Stimulated activated CD8-positive, alpha-beta memory T cell treated with anti-CD3 and anti-CD28 coated beads, Interleukin-12 subunit alpha, Interleukin-12 subunit beta, amount 100 ng/mL, for 24 hours (primary cell): ENCODE results near the gene PTGES2.

Experiments used
- DNase-seq: peaks from one replicate; pipeline ENCODE4 v3.0.0-alpha.2; 2020; ENCODE audit errors: extremely low read depth

The PTGES2 gene

DNA sequence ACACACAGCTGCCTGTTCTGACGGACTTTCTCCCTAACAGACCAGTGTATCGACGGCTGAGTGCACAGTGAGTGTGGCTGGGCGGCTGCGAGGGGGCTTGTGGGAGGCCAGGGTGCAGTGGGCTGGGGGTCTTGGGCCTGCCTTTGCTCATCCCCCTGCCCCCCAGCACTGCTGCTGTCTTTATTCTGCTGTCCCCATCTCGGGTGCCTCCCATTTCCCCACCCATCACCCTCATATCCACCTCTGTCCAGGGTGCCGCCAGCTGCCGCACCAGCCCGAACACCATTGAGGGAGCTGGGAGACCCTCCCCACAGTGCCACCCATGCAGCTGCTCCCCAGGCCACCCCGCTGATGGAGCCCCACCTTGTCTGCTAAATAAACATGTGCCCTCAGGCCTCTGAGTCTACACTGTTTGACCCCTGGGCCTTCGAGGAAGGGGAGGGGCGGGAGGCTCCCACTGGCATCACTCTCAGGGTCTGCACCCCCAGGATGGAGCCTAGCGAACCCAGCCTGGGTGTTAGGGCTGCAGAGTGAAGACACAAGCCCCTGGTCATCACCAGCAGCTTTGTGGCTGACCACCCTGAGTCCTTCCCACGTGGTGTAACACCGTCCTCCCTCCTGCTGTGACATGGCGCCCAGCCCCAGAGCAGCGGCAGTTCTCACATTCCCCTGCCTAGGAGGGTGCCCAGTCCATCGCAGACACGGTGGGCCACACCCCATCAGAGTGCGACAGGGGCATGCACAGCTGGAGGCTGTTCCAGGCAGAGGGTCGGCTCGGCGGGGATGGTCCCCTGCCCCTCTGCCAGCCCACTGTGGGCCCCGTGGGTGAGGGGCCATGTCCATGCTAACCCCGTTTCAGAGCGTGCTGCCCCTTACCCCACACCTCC is 25.8 kb upstream of the PTGES2 start:
- DNase-seq, result no peak

DNA sequence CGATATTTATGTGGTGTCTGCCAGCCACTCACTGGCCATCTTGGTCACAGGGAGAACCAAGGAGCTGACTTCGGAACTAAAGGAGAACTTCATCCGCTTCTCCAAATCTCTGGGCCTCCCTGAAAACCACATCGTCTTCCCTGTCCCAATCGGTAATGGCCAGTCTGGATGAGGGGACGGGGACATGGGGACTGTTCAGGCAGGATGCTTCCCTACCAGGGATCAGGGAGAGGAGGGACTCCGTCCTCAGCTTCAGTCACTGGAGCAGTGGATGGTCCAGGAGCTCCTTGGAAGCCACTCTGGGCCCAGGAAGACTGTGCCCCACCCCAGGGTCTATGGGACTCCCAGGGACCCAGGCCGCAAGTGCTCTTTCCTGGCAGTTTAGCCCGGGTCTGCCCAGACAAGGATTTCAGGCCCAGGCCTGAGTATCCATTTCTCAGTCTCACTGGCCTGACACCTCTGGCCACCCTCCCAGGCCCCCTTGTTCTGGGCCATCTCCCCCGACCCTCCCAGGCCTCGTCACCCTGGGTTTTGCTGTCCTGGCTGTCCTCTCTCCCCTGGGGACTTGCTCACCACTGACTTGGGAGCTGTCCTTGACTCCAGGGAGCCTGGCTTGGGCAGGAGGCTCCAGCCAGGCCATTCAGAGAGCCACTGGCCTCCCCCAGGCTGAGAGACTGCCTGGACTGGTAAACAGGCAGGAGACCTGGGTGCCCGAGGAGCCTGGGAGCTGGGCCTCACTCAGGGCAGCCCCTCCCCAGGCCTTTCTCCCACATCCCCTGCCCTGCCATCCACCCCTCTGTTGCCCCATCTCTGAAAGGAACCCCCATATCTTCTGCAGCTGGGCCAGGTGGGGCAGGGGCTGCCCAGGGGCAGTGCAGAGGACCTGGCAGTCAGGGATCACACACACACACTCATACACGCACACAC is 24.9 kb upstream of the PTGES2 start:
- no peak for DNase-seq

- no peak for DNase-seq
Measured at GRCh38 chr9:128151309-128152132, 24.0 kb upstream of the PTGES2 start.

GRCh38 chr9:128150594-128151308 is 23.2 kb upstream of the PTGES2 start:
- DNase-seq, result no peak

- no peak for DNase-seq
Measured at GRCh38 chr9:128149951-128150593, 22.5 kb upstream of the PTGES2 start.

DNA sequence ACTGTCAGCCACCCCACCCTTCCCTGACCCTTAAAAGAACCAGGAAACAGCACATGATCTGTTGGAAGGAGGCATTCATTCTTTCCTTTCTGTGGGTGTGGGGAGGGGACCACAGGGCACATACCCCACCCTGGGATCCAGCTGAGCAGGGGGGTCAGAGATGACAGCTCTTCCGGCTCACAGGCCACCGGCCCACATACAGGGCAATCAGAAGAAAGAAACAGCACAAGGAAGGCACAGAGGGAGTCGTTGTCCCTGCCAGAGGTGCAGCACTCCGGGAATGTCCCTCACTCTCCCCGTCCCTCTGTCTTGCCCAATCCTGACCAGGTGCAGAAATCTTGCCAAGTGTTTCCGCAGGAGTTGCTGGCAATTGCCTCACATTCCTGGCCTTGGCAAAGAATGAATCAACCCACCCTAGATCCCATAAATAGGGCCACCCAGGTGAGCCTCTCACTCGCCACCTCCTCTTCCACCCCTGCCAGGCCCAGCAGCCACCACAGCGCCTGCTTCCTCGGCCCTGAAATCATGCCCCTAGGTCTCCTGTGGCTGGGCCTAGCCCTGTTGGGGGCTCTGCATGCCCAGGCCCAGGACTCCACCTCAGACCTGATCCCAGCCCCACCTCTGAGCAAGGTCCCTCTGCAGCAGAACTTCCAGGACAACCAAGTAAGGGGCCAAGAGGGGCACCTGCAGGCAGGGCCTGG is 21.6 kb upstream of the PTGES2 start, which contains the start of gene LCN2:
Gene LCN2, plus strand, starts transcription at position 453 of the 701 bp plus-strand sequence. Its CDS starts 73 bp downstream, at position 526.
- DNase-seq, result no peak

GRCh38 chr9:128148509-128149000 is 21.0 kb upstream of the PTGES2 start:
- DNase-seq, result no peak

- no peak for DNase-seq
Measured at GRCh38 chr9:128146591-128147120, 19.1 kb upstream of the PTGES2 start.

DNA sequence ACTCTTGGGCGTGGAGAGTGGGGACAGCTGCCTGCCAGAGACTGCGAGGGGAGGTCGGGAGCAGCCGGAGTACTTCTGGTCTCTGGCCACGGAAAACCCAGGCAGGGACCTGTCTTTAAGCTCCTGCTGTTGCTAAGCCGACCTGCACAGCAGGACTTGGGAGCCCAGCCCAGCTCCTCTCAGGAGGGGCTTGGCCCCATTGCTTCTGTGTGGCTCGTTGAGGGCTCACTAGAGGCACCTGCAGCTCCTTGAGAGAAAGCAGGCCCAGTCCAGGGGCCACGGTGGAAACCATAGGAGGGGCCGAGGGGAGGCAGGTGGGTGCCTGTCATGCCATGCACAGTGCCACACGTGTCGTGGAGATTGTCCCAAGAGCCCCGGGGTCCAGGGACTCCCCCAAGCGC is 18.4 kb upstream of the PTGES2 start:
- DNase-seq, result no peak

DNA sequence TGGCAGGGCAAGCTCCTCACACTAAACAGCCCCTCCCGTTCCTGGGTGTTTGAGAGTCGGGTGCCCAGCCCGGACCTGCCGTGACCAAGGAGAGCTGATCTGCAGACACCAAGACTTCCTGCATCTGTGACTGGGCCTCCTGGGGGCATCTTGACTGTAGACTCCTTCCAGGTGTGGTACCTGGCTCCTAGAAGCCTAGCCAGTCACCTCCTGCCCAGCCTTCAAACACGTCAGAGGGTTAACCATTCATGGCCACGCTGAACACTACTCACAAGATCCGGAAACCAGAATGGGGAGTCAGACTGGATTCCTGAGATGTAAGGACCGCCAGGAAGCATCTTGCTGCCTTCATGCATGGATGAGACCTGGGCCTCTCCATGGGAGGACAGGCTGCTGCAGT is 18.0 kb upstream of the PTGES2 start:
- no peak for DNase-seq

GRCh38 chr9:128144239-128145181 is 17.0 kb upstream of the PTGES2 start:
- no peak for DNase-seq

DNA sequence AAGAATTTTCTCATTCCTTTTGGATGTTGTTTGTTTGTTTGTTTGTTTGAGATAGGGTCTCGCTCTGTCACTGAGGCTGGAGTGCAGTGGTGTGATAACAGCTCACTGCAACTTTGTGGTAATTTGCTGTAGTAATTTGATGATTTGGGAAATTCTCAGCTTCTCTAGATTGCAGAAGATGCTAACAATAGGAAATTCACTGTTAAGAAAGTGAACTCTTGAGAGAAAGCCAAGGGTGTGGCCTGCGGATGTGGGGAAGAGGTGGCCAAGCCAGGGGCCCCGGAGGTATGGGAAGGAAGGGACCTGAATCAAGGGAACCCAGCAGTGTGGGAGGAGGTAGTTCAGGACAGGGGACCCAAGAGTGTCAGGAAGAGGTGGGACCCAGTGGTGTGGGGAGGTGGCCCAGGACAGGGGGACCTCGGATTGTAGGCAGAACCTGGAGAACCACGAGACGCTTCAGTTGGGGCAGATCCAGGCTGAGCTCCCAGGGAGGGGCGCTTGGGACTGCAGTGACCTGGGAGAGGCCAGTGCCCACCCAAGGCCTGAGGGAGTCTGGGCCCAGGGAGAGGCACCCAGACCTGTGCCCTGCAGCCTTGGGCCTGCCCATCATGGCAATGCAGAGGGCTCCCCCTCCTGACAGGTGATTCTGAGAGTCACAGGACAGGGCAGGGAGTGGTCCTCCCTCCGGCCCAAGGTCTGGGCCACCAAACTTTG is 16.2 kb upstream of the PTGES2 start:
- no peak for DNase-seq

- DNase-seq, result no peak
Measured at GRCh38 chr9:128142596-128142995, 15.1 kb upstream of the PTGES2 start.

DNA sequence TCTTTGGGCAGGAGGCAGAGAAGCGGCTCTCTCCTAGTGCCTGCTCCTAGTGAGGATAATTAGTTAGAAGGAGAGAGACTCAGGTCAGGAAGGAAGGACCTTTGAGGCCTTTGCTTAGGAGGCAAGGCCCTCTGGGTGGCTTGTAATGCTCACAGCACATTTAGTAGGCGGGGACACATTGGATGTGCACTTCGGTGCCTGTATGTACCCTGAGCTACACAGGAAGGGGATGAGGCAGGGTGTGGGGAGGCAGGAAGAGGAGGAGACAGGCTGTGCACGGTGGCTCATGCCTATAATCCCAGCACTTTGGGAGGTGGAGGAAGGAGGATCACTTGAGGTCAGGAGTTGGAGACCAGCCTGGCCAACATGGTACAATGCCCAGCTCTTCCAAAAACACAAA is 14.5 kb upstream of the PTGES2 start:
- DNase-seq, result no peak

DNA sequence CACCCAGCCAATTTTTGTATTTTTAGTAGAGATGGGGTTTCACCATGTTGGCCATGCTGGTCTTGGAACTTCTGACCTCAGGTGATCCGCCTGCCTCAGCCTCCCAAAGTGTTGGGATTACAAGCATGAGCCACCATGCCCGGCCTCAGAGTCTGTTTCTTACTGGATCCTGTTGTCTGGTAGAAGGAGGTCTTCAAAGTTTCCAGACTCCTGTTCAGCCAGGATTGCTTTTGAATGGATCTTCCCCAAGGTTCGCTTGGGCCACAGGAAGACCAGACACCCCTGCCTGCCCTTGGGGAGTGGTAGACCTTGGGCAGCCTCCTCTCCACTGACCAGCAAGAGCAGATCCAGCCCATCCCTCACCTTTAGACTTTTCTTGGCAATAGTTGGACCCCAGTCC is 14.1 kb upstream of the PTGES2 start:
- no peak for DNase-seq

GRCh38 chr9:128139621-128140020 is 12.1 kb upstream of the PTGES2 start:
- no peak for DNase-seq

GRCh38 chr9:128138001-128138400 is 10.5 kb upstream of the PTGES2 start:
- DNase-seq, result no peak
